WTC11 (cell line): ENCODE results near the gene RNASET2. TPM values are rescaled to one million over a fixed set of nuclear protein-coding genes. Genes with fewer than 3 reads are reported as not detected.

Experiments
- ATAC-seq: fragments of 200-7000 bp; cut with Tn5 transposase; 2 replicates; pipeline ENCODE4 v1.10.0; 2021; ENCODE audit warnings: mild to moderate bottlenecking, moderate library complexity
- CTCF ChIA-PET: fragments of 300-600 bp; sonication (Branson Sonifier 250); formaldehyde crosslinking; loops from one replicate; lab custom pipeline; 2021; ENCODE audit warnings: antibody characterized with exemption; lab: Charles Lee
- POLR2A ChIA-PET: fragments of 350-600 bp; sonication (Branson Sonifier 250); formaldehyde crosslinking; loops from one replicate; lab custom pipeline; 2021; ENCODE audit warnings: antibody characterized with exemption; lab: Charles Lee
- DNase-seq: peaks from one replicate; pipeline ENCODE4 v3.0.0; 2021; ENCODE audit warnings: low spot score
- H3K27ac Mint-ChIP-seq: 2 replicates; pipeline ENCODE4 v1.8.0; 2021; ENCODE audit warnings: mixed read lengths
- H3K27me3 Mint-ChIP-seq: 2 replicates; pipeline ENCODE4 v1.8.0; 2021; ENCODE audit warnings: low read depth, mild to moderate bottlenecking, moderate library complexity, mixed read lengths
- H3K36me3 Mint-ChIP-seq: 2 replicates; pipeline ENCODE4 v1.8.0; 2021; ENCODE audit warnings: mixed read lengths
- H3K4me1 Mint-ChIP-seq: 2 replicates; pipeline ENCODE4 v1.8.0; 2022; ENCODE audit warnings: mixed read lengths
- H3K4me3 Mint-ChIP-seq: 2 replicates; pipeline ENCODE4 v1.8.0; 2021; ENCODE audit warnings: mild to moderate bottlenecking, moderate library complexity, mixed read lengths
- H3K9me3 Mint-ChIP-seq: 2 replicates; pipeline ENCODE4 v1.8.0; 2021; ENCODE audit warnings: mixed read lengths
- ATF1 ChIP-seq: sonication (generic); formaldehyde crosslinking; IDR thresholded peaks from 2 replicates; pipeline ENCODE4 v1.8.1; 2023; ENCODE audit warnings: mild to moderate bottlenecking, moderate library complexity, missing genetic modification reagents
- CBFB ChIP-seq: sonication (generic); formaldehyde crosslinking; IDR thresholded peaks from 2 replicates; pipeline ENCODE4 v1.8.1; 2022; ENCODE audit warnings: mild to moderate bottlenecking, low read depth, missing genetic modification reagents
- JAZF1 ChIP-seq: fragments of 250-450 bp; sonication (Bioruptor Pico); IDR thresholded peaks from 2 replicates; pipeline ENCODE4 v1.9.0; 2021; ENCODE audit warnings: moderate library complexity, mild to moderate bottlenecking, inconsistent platforms
- SMAD3 ChIP-seq: sonication (generic); formaldehyde crosslinking; IDR thresholded peaks from 2 replicates; pipeline ENCODE4 v1.8.0; 2022; ENCODE audit warnings: missing genetic modification reagents, mild to moderate bottlenecking, borderline replicate concordance
- SP1 ChIP-seq: sonication (generic); formaldehyde crosslinking; conservative IDR thresholded peaks from 2 replicates; pipeline ENCODE4 v1.8.1; 2022; ENCODE audit warnings: missing genetic modification reagents
- TCF7 ChIP-seq: sonication (generic); formaldehyde crosslinking; IDR thresholded peaks from 2 replicates; pipeline ENCODE4 v1.8.0; 2022; ENCODE audit warnings: mild to moderate bottlenecking, low read depth, missing genetic modification reagents, moderate library complexity
- TEAD4 ChIP-seq: sonication (generic); formaldehyde crosslinking; IDR thresholded peaks from 2 replicates; pipeline ENCODE4 v1.8.0; 2022; ENCODE audit warnings: mild to moderate bottlenecking, missing genetic modification reagents
- TP53 ChIP-seq: sonication (generic); formaldehyde crosslinking; IDR thresholded peaks from 2 replicates; pipeline ENCODE4 v1.8.1; 2023; ENCODE audit warnings: mild to moderate bottlenecking, missing genetic modification reagents
- ZNF416 ChIP-seq: fragments of 250-450 bp; sonication (Bioruptor Pico); IDR thresholded peaks from 2 replicates; pipeline ENCODE4 v1.9.0; 2021; ENCODE audit warnings: mild to moderate bottlenecking, inconsistent platforms
- total RNA-seq: library from RNA; stranded (reverse); gene quantifications from 3 replicates; pipeline ENCODE4 v1.2.3, GENCODE V29; 2021
- TF ChIP-seq, protein P1 (sequence below): sonication (generic); formaldehyde crosslinking; IDR thresholded peaks from 2 replicates; pipeline ENCODE4 v1.8.1; 2022; ENCODE audit warnings: missing genetic modification reagents, borderline replicate concordance
- TF ChIP-seq, protein P2 (sequence below): sonication (generic); formaldehyde crosslinking; IDR thresholded peaks from 2 replicates; pipeline ENCODE4 v1.8.1; 2023; ENCODE audit warnings: mild to moderate bottlenecking, missing genetic modification reagents, borderline replicate concordance
- TF ChIP-seq, protein P3 (sequence below): fragments of 250-450 bp; sonication (Bioruptor Pico); conservative IDR thresholded peaks from 2 replicates; pipeline ENCODE4 v1.9.0; 2021; ENCODE audit warnings: mild to moderate bottlenecking
- TF ChIP-seq, protein P4 (sequence below): sonication (generic); formaldehyde crosslinking; IDR thresholded peaks from 2 replicates; pipeline ENCODE4 v1.8.1; 2022; ENCODE audit warnings: low read depth, mild to moderate bottlenecking, moderate library complexity, missing genetic modification reagents, borderline replicate concordance
- TF ChIP-seq, protein P5 (sequence below): sonication (generic); formaldehyde crosslinking; conservative IDR thresholded peaks from 2 replicates; pipeline ENCODE4 v1.8.1; 2023; ENCODE audit warnings: mild to moderate bottlenecking, low read depth, missing genetic modification reagents, moderate library complexity
- TF ChIP-seq, protein P6 (sequence below): fragments of 250-450 bp; sonication (Bioruptor Pico); IDR thresholded peaks from 2 replicates; pipeline ENCODE4 v1.9.0; 2021; ENCODE audit warnings: mild to moderate bottlenecking

RNASET2 gene
- total RNA-seq, 1 experiment from 2014 or later, result 35.6 TPM

DNA sequence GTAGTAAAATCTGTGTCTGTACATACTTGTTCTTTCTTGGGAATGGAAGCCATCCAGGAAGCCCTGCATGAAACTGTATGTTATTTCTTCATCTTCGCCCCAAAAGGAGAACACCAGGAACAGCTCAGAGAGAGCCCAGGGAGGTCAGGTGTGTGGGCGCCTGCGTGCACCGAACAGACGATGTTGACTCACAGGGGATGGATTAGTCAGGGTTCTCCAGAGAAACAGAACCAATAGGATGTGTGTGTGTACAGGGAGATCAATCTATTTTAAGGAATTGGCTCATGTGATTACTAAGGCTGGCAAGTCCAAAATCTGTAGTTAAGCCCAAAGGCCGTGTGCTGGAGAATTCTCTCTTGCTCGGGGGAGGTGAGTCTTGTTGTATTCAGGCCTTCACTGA, 45.7 kb downstream of the RNASET2 start:
- no peak for DNase-seq
- no peaks in the 10 kb centered on the region for H3K27me3 Mint-ChIP-seq
- no peak overlapping the region for H3K27ac Mint-ChIP-seq
- ChIA-PET POLR2A (no interaction called here), CTCF (no interaction called here)
- H3K9me3 Mint-ChIP-seq, result peaks cover 19% of the 10 kb centered on the region
- 0 out of 2 replicates have a peak, but pooled peaks cover under 1% of the 10 kb centered on the region for H3K4me1 Mint-ChIP-seq
- no peaks in the 10 kb centered on the region for H3K36me3 Mint-ChIP-seq
- no peak for ATAC-seq
- H3K4me3 Mint-ChIP-seq, result no peak overlapping the region
- TF ChIP-seq TCF7 (CRISPR knock-in tag) (no peak), CBFB (CRISPR knock-in tag) (no peak), SMAD3 (CRISPR knock-in tag) (no peak), ZNF416 (no peak), TEAD4 (CRISPR knock-in tag) (no peak), ATF1 (CRISPR knock-in tag) (no peak), SP1 (no peak), JAZF1 (CRISPR knock-in tag) (no peak), TP53 (CRISPR knock-in tag) (no peak)
- TF ChIP-seq, protein P1, sequence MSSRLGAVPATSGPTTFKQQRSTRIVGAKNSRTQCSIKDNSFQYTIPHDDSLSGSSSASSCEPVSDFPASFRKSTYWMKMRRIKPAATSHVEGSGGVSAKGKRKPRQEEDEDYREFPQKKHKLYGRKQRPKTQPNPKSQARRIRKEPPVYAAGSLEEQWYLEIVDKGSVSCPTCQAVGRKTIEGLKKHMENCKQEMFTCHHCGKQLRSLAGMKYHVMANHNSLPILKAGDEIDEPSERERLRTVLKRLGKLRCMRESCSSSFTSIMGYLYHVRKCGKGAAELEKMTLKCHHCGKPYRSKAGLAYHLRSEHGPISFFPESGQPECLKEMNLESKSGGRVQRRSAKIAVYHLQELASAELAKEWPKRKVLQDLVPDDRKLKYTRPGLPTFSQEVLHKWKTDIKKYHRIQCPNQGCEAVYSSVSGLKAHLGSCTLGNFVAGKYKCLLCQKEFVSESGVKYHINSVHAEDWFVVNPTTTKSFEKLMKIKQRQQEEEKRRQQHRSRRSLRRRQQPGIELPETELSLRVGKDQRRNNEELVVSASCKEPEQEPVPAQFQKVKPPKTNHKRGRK (CRISPR knock-in tag), result no peak
- TF ChIP-seq, protein P2, sequence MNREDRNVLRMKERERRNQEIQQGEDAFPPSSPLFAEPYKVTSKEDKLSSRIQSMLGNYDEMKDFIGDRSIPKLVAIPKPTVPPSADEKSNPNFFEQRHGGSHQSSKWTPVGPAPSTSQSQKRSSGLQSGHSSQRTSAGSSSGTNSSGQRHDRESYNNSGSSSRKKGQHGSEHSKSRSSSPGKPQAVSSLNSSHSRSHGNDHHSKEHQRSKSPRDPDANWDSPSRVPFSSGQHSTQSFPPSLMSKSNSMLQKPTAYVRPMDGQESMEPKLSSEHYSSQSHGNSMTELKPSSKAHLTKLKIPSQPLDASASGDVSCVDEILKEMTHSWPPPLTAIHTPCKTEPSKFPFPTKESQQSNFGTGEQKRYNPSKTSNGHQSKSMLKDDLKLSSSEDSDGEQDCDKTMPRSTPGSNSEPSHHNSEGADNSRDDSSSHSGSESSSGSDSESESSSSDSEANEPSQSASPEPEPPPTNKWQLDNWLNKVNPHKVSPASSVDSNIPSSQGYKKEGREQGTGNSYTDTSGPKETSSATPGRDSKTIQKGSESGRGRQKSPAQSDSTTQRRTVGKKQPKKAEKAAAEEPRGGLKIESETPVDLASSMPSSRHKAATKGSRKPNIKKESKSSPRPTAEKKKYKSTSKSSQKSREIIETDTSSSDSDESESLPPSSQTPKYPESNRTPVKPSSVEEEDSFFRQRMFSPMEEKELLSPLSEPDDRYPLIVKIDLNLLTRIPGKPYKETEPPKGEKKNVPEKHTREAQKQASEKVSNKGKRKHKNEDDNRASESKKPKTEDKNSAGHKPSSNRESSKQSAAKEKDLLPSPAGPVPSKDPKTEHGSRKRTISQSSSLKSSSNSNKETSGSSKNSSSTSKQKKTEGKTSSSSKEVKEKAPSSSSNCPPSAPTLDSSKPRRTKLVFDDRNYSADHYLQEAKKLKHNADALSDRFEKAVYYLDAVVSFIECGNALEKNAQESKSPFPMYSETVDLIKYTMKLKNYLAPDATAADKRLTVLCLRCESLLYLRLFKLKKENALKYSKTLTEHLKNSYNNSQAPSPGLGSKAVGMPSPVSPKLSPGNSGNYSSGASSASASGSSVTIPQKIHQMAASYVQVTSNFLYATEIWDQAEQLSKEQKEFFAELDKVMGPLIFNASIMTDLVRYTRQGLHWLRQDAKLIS (CRISPR knock-in tag), result no peak
- TF ChIP-seq, protein P3, sequence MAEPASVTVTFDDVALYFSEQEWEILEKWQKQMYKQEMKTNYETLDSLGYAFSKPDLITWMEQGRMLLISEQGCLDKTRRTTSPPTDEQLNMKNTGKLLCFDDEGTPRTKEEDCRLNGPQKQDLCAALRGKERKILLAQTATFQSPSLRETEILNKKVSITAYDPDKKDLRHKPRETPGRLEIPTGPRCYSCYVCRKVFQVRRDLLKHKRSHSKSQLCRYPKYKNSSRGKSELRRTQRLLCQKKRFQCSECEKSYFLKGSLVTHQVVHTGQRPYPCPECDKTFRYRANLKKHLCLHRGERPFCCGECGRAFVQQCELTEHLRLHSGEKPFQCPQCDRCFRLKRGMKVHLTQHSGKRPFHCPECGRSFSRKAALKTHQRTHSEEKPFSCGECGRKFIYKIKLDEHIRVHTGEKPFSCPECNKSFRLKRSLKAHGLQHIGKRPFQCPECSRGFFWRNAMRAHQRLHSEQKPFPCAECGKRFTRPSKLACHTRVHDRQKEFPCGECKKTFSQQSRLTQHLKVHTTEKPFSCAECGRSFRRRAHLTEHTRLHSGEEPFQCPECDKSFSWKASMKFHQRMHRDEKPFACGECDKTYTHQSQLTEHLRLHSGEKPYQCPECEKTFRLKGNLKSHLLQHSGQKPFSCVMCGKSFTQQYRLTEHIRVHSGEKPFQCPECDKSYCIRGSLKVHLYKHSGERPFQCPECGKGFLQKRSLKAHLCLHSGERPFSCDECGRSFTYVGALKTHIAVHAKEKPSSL (CRISPR knock-in tag), result no peak
- TF ChIP-seq, protein P4, sequence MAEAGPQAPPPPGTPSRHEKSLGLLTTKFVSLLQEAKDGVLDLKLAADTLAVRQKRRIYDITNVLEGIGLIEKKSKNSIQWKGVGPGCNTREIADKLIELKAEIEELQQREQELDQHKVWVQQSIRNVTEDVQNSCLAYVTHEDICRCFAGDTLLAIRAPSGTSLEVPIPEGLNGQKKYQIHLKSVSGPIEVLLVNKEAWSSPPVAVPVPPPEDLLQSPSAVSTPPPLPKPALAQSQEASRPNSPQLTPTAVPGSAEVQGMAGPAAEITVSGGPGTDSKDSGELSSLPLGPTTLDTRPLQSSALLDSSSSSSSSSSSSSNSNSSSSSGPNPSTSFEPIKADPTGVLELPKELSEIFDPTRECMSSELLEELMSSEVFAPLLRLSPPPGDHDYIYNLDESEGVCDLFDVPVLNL (CRISPR knock-in tag), result no peak
- TF ChIP-seq, protein P5, sequence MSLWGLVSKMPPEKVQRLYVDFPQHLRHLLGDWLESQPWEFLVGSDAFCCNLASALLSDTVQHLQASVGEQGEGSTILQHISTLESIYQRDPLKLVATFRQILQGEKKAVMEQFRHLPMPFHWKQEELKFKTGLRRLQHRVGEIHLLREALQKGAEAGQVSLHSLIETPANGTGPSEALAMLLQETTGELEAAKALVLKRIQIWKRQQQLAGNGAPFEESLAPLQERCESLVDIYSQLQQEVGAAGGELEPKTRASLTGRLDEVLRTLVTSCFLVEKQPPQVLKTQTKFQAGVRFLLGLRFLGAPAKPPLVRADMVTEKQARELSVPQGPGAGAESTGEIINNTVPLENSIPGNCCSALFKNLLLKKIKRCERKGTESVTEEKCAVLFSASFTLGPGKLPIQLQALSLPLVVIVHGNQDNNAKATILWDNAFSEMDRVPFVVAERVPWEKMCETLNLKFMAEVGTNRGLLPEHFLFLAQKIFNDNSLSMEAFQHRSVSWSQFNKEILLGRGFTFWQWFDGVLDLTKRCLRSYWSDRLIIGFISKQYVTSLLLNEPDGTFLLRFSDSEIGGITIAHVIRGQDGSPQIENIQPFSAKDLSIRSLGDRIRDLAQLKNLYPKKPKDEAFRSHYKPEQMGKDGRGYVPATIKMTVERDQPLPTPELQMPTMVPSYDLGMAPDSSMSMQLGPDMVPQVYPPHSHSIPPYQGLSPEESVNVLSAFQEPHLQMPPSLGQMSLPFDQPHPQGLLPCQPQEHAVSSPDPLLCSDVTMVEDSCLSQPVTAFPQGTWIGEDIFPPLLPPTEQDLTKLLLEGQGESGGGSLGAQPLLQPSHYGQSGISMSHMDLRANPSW (CRISPR knock-in tag), result no peak
- TF ChIP-seq, protein P6, sequence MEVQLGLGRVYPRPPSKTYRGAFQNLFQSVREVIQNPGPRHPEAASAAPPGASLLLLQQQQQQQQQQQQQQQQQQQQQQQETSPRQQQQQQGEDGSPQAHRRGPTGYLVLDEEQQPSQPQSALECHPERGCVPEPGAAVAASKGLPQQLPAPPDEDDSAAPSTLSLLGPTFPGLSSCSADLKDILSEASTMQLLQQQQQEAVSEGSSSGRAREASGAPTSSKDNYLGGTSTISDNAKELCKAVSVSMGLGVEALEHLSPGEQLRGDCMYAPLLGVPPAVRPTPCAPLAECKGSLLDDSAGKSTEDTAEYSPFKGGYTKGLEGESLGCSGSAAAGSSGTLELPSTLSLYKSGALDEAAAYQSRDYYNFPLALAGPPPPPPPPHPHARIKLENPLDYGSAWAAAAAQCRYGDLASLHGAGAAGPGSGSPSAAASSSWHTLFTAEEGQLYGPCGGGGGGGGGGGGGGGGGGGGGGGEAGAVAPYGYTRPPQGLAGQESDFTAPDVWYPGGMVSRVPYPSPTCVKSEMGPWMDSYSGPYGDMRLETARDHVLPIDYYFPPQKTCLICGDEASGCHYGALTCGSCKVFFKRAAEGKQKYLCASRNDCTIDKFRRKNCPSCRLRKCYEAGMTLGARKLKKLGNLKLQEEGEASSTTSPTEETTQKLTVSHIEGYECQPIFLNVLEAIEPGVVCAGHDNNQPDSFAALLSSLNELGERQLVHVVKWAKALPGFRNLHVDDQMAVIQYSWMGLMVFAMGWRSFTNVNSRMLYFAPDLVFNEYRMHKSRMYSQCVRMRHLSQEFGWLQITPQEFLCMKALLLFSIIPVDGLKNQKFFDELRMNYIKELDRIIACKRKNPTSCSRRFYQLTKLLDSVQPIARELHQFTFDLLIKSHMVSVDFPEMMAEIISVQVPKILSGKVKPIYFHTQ (CRISPR knock-in tag), result no peak
